GM21786 (cell line): ENCODE measurements around the gene ZNF774.
"Not testable (repeated sequence)": the region's sequence is repeated elsewhere in the genome, so short reads cannot be mapped to it uniquely, and the experiment has no call there.

ENCODE experiments used
- ATAC-seq: cut with Tn5 transposase; IDR thresholded peaks from one replicate; pipeline ENCODE4 v1.9.1; 2021; ENCODE audit not compliant: unreplicated experiment

The ZNF774 gene

DNA sequence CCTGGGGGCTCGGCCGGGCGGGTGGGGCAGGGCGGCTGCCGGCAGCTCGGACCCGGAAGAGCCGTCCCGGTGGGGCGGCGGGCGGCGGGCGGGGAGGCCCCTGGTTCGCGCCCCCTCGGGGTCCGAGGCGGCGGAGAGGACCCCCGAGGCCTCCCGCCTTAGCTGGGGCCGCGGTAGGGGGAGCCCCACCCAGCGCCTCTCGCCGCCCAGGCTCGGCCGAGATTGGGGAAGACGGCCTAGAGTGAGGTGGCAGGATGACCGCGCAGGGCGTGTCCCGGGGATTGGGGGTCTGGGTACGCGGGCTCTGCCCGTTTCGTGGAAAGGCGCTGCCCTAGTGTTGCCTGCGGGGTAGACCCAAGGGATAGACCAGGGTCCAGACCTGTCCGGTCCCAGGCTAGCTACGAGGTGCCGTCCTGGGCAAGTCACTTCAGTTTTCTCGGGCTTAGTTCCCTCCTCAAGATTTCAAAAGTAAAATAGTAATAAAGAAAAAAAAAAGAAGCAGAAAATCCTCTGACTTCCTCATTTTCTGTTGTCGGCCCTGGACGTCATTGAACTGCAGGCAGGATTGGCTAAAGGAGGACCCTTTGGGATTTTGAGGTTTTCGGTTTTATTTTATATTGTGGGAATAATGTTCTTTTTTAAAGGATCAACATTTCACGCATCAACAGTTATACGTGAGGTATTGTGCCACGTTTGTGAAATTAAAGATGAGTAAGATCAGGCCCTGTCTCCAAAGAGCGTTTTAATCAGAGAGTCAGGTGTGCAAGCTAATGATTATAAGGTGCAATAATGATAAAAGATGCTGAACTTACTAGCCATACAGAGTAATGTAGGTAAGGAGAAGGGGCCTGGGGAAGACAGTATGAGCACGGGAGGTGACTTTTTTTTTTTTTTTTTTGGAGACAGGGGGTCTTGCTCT is 36.6 kb downstream of the ZNF774 start:
- ATAC-seq = peak; percentile 38

DNA sequence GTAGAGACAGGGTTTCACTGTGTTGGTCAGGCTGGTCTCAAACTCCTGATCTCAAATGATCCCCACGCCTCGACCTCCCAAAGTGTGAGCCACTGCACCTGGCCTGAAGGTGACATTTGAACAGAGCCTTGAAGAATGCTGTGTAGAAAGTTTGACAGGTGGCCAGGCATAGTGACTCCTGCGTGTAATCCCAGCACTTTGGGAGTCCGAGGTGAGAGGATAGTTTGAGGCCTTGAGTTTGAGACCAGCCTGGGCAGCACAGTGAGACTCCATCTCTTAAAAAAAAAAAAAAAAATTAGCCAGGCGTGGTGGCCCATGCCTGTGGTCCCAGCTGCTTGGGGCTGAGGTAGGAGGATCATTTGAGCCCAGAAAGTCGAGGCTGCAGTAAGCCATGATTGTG is 37.4 kb downstream of the ZNF774 start:
- no peak for ATAC-seq

- ATAC-seq = no peak
Measured at GRCh38 chr15:90393040-90393439, 41.0 kb downstream of the ZNF774 start.

DNA sequence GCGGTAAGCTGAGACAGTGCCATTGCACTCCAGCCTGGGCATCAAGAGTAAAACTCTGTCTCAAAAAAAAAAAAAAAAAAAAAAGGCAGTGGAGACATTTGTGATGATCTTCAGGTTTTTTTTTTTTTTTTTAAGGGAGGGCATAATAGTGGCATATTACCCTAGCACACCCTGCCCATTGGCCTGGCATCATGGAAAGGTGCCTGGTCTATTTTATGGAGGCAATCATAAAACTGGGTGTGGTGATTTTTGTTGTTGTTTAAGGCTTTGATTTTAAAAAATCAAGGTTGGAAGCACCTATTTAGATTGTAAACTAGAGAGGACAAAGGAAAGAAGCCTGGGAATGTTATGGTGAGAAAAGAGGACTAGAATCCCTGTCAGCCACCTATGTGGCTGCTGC is 42.0 kb downstream of the ZNF774 start:
- ATAC-seq = no peak

- ATAC-seq = no peak
Measured at GRCh38 chr15:90394748-90395442, 42.8 kb downstream of the ZNF774 start.

DNA sequence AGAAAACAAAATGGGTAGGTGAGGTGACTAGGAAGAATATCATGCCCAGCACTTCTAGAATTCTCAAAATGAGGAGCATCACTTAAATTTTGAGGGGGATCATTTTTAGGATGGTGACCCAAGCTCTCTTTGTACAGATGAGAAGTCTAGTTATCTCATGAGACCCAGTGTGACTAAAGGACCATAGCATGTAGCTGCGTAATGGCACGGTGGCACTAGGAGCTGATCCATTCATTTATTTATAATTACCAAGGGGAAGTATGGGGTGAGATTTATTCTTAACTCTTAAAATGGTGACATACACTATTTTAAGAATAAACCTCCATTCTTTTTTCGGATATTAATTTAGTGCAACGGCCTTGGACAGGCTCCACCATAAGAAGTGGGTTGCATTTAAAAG is 44.2 kb downstream of the ZNF774 start:
- ATAC-seq = no peak

- ATAC-seq = no peak
Measured at GRCh38 chr15:90400005-90400758, 48.1 kb downstream of the ZNF774 start.

GRCh38 chr15:90400759-90401314 is 48.8 kb downstream of the ZNF774 start:
- ATAC-seq = peak; percentile 97

DNA sequence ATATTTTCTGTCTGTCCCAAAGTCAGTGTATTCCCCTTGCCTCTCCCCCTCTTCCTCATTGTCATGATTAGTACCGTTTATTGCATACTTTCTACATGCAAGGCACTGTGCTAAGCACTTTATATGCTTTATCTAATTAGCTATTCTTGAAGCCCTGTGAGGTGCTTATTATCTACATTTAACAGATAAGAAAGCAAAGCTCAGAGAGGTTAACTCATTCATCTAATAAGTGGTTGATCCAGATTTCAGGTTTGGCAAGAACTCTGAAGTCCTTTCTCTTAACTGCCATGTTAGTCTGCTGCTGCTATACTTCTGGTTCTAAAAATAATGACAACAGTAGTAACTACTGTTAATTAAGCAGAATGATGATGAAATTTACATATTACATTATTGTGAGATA is 49.4 kb downstream of the ZNF774 start:
- ATAC-seq = no peak

DNA sequence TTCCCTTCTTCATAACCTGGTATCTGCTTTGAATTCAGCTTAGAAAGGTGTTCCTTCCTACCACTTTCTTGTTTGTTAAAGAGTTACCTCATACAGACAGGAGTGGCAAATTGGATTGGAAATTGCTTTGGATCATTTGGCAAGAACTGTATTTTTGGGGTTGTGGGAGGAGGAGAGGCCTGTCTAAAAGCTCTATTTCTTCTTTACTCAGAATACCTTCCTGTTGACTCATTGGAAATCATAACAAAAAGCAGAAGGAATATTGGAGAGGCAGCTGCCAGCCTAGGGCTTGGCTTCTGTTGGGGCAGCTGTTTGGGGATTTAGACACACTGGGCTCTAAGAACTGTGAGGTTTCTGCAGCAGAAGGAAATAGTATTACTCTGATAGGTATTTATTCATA is 50.1 kb downstream of the ZNF774 start:
- no peak for ATAC-seq

DNA sequence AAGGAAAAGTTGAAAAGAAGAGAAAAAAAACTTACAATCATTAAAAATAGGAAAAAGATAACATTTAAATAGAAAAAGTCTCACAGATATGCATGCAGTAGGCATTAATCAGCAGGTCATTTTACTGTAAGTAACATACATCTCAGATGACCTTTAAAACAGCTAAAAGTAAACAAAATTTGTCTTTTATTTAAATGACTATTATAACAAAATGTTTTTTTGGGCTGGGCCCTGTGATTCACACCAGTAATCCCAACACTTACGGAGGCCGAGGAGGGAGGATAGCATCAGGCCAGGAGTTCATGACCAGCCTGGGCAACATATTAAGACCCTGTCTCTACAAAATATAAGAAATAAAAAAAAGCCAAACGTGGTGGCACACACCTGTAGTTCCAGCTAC is 50.7 kb downstream of the ZNF774 start:
- ATAC-seq = no peak

GRCh38 chr15:90405055-90405607 is 53.0 kb downstream of the ZNF774 start:
- ATAC-seq = no peak

DNA sequence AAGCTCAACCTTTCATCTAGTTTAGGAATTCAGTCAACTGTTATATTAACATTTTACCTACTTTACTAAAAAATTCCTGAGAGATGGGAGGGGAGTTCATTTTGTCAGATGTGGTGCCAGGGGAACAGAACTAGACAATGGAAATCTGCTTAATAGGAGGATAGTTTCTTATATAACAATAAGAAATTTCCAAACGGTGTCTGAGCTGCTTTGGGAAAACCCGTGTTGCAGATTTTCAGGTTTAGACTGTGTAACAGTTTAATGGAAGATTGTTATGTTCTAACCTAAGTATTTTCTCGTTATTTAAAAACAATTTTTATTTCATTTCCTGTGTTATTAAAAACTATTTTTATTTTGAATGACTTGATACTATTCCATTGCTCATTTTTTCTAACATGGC is 55.3 kb downstream of the ZNF774 start:
- no peak for ATAC-seq

DNA sequence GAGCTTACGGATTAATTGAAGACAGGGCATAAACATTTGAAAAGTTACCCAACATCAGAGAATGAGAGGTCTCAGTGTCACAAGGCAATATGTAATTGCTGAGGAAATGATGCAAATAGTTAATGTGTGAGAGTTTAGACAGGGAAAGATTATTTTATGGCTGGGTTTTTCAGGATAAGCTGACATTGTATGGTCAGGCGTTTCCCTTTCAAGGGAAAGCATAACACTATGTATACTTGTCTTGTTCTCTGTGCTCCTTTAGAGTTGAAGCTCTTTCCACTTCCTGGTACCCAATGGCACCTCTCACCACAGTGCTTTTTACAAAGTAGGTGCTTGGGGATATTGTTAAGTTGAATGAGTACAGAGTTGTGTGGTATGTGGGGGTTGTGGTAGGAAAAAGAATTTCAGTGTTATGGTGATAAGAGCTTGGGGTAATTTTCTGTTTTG is 55.8 kb downstream of the ZNF774 start:
- ATAC-seq = no peak

- no peak for ATAC-seq
Measured at GRCh38 chr15:90408657-90409056, 56.6 kb downstream of the ZNF774 start.

DNA sequence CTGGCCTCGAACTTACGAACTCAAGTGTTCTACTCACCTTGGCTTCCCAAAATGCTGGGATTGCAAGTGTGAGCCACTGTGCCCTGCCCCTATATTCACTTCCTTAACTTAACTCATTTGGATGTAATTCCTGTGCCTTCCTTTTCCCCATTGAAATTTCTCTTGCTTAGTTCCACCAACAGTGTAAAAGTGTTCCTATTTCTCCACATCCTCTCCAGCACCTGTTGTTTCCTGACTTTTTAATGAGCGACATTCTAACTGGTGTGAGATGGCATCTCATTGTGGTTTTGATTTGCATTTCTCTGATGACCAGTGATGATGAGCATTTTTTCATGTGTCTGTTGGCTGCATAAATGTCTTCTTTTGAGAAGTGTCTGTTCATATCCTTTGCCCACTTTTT is 57.5 kb downstream of the ZNF774 start:
- ATAC-seq = not testable (repeated sequence)

DNA sequence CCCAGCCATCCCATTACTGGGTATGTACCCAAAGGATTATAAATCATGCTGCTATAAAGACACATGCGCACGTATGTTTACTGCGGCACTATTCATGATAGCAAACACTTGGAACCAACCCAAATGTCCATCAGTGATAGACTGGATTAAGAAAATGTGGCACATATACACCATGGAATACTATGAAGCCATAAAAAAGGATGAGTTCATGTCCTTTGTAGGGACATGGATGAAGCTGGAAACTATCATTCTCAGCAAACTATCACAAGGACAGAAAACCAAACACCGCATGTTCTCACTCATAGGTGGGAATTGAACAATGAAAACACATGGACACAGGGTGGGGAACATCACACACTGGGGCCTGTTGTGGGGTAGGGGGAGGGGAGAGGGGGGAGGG is 58.2 kb downstream of the ZNF774 start:
- not testable (repeated sequence) for ATAC-seq

DNA sequence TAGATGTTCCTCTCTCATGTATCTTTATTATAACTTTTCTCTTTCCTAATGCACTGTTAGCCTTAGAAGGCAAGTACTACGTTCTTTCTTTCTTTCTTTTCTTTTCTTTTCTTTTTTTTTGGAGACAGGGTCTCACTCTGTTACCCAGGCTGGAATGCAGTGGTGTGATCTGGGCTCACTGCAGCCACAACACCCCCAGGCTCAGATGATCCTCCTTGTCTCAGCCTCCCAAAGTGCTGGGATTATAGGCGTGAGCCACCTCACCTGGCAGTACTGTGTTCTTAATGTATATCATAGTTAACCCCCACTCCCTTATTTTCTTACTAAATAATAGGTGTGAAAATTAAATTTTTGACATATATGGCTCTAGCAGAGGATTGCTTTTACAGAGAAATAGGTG is 59.1 kb downstream of the ZNF774 start:
- no peak for ATAC-seq
